ENCODE measurements around the gene OSBPL9.
A peak's percentile ranks its signal among the peaks of the same experiment; 100 is the strongest.

OSBPL9 gene, protein sequence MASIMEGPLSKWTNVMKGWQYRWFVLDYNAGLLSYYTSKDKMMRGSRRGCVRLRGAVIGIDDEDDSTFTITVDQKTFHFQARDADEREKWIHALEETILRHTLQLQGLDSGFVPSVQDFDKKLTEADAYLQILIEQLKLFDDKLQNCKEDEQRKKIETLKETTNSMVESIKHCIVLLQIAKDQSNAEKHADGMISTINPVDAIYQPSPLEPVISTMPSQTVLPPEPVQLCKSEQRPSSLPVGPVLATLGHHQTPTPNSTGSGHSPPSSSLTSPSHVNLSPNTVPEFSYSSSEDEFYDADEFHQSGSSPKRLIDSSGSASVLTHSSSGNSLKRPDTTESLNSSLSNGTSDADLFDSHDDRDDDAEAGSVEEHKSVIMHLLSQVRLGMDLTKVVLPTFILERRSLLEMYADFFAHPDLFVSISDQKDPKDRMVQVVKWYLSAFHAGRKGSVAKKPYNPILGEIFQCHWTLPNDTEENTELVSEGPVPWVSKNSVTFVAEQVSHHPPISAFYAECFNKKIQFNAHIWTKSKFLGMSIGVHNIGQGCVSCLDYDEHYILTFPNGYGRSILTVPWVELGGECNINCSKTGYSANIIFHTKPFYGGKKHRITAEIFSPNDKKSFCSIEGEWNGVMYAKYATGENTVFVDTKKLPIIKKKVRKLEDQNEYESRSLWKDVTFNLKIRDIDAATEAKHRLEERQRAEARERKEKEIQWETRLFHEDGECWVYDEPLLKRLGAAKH

DNA sequence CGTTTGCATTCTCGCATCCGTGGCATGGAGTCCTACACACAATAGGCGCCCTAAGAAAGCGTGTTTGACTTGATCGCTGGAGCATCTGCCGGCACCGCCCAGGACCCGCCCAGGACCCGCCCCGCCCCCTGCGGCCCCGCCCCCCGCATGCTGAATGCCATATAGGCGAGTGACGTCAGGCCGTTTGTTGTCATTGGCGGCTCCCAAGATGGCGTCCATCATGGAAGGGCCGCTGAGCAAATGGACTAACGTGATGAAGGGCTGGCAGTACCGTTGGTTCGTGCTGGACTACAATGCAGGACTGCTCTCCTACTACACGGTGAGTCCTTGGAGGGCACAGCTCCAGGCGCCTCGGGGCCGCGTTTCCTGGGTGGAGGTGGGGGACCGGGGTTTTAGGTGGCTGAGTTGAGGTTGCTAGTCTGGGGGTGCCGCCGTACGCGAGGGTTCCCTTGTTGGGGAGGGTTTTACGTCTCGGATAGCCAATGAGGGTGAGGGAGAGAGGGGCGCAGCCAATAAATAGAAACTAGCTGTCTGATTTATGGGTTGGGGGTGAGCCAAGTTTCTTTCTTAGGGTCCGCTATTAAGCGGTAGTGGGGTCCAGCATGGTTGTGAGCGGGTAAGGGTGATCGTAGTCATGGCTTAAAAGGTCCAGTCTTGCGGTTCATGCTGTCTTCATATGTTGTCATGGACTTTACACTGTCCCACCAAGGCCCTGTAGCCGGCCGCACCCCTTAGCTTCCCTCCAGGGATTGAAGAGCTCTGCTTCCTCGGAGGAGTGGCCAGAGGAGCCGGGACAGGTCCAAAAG lies at the start of gene OSBPL9:
OSBPL9 (plus strand) TSS at position 190 of the 806 bp plus-strand sequence; CDS start at position 209, 19 bp downstream.
- Histone ChIP-seq H3K27ac (ENCODE audit: extremely low read depth, low read depth, low read length) (peak within 1 kb of the TSS; percentile 80), H3K9me3 (ENCODE audit: control insufficient read depth, insufficient read depth, low read depth, low read length) (no peaks in the 10 kb centered on the region), H3K36me3 (ENCODE audit: control insufficient read depth in 2 of 2, insufficient read depth in 1 of 2, low read length in 2 of 2) (no peaks in the 10 kb centered on the region), H3K4me1 (ENCODE audit: control insufficient read depth, insufficient read depth, low read length) (peaks cover 19% of the 10 kb centered on the region), H3K4me3 (ENCODE audit: low read depth, low read length) (peak within 1 kb of the TSS; percentile 86)
- ChIA-PET POLR2A (interaction anchor here (0.6 to 1.2 kb wide), 4 partner anchors 31 to 438 kb away, joined by 3 to 5 read pairs (median 3); partner anchors contain the start of gene TXNDC12), CTCF (interaction anchor here (0.7 to 0.8 kb wide), 2 partner anchors 23 to 119 kb away, joined by 3 read pairs; no protein-coding TSS in a partner anchor)
- TF ChIP-seq ZNF133 (tag by site-specific recombination; IDR thresholded peaks at IDR 0.05) (no peak), ZIC2 (tag by site-specific recombination; IDR thresholded peaks at IDR 0.05) (0 out of 2 replicates have a peak, but pooled peaks have one; percentile 19), ZBTB8A (tag by site-specific recombination; IDR thresholded peaks at IDR 0.05) (peak; percentile 86), ZNF157 (tag by site-specific recombination; IDR thresholded peaks at IDR 0.05) (no peak), GLIS2 (tag by site-specific recombination; IDR thresholded peaks at IDR 0.05) (peak; percentile 85), SALL2 (tag by site-specific recombination; IDR thresholded peaks at IDR 0.05; ENCODE audit: borderline replicate concordance) (no peak), YY2 (tag by site-specific recombination; IDR thresholded peaks at IDR 0.05) (peak; percentile 93), ZFP69B (tag by site-specific recombination; IDR thresholded peaks at IDR 0.05) (peak; percentile 75; the same call in 1 of the 2 replicates), ZNF830 (tag by site-specific recombination; IDR thresholded peaks at IDR 0.05; ENCODE audit: low read depth) (no peak), YY1 (tag by site-specific recombination; IDR thresholded peaks at IDR 0.05) (peak; percentile 91; the same call in 1 of the 2 replicates), ZNF624 (tag by site-specific recombination; IDR thresholded peaks at IDR 0.05) (no peak), ZNF596 (tag by site-specific recombination; IDR thresholded peaks at IDR 0.05) (no peak), ZNF354C (tag by site-specific recombination; IDR thresholded peaks at IDR 0.05; ENCODE audit: borderline replicate concordance, low read depth) (no peak), ZBTB17 (tag by site-specific recombination; IDR thresholded peaks at IDR 0.05) (0 out of 2 replicates have a peak, but pooled peaks have one; percentile 29), SP2 (tag by site-specific recombination; IDR thresholded peaks at IDR 0.05) (peak; percentile 85), KLF16 (tag by site-specific recombination; IDR thresholded peaks at IDR 0.05) (peak; percentile 75), MZF1 (tag by site-specific recombination; IDR thresholded peaks at IDR 0.05; ENCODE audit: borderline replicate concordance) (no peak), ZEB2 (tag by site-specific recombination; IDR thresholded peaks at IDR 0.05) (no peak), ZNF514 (tag by site-specific recombination; IDR thresholded peaks at IDR 0.05) (no peak)
- TF ChIP-seq, protein P1, sequence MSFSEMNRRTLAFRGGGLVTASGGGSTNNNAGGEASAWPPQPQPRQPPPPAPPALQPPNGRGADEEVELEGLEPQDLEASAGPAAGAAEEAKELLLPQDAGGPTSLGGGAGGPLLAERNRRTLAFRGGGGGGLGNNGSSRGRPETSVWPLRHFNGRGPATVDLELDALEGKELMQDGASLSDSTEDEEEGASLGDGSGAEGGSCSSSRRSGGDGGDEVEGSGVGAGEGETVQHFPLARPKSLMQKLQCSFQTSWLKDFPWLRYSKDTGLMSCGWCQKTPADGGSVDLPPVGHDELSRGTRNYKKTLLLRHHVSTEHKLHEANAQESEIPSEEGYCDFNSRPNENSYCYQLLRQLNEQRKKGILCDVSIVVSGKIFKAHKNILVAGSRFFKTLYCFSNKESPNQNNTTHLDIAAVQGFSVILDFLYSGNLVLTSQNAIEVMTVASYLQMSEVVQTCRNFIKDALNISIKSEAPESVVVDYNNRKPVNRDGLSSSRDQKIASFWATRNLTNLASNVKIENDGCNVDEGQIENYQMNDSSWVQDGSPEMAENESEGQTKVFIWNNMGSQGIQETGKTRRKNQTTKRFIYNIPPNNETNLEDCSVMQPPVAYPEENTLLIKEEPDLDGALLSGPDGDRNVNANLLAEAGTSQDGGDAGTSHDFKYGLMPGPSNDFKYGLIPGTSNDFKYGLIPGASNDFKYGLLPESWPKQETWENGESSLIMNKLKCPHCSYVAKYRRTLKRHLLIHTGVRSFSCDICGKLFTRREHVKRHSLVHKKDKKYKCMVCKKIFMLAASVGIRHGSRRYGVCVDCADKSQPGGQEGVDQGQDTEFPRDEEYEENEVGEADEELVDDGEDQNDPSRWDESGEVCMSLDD (tag by site-specific recombination; IDR thresholded peaks at IDR 0.05), result peak; percentile 94
- TF ChIP-seq, protein P2, sequence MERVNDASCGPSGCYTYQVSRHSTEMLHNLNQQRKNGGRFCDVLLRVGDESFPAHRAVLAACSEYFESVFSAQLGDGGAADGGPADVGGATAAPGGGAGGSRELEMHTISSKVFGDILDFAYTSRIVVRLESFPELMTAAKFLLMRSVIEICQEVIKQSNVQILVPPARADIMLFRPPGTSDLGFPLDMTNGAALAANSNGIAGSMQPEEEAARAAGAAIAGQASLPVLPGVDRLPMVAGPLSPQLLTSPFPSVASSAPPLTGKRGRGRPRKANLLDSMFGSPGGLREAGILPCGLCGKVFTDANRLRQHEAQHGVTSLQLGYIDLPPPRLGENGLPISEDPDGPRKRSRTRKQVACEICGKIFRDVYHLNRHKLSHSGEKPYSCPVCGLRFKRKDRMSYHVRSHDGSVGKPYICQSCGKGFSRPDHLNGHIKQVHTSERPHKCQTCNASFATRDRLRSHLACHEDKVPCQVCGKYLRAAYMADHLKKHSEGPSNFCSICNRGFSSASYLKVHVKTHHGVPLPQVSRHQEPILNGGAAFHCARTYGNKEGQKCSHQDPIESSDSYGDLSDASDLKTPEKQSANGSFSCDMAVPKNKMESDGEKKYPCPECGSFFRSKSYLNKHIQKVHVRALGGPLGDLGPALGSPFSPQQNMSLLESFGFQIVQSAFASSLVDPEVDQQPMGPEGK (tag by site-specific recombination; IDR thresholded peaks at IDR 0.05), result peak; percentile 92
- TF ChIP-seq, protein P3, sequence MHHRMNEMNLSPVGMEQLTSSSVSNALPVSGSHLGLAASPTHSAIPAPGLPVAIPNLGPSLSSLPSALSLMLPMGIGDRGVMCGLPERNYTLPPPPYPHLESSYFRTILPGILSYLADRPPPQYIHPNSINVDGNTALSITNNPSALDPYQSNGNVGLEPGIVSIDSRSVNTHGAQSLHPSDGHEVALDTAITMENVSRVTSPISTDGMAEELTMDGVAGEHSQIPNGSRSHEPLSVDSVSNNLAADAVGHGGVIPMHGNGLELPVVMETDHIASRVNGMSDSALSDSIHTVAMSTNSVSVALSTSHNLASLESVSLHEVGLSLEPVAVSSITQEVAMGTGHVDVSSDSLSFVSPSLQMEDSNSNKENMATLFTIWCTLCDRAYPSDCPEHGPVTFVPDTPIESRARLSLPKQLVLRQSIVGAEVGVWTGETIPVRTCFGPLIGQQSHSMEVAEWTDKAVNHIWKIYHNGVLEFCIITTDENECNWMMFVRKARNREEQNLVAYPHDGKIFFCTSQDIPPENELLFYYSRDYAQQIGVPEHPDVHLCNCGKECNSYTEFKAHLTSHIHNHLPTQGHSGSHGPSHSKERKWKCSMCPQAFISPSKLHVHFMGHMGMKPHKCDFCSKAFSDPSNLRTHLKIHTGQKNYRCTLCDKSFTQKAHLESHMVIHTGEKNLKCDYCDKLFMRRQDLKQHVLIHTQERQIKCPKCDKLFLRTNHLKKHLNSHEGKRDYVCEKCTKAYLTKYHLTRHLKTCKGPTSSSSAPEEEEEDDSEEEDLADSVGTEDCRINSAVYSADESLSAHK (tag by site-specific recombination; IDR thresholded peaks at IDR 0.05), result peak; percentile 11; the same call in 1 of the 2 replicates
- TF ChIP-seq, protein P4, sequence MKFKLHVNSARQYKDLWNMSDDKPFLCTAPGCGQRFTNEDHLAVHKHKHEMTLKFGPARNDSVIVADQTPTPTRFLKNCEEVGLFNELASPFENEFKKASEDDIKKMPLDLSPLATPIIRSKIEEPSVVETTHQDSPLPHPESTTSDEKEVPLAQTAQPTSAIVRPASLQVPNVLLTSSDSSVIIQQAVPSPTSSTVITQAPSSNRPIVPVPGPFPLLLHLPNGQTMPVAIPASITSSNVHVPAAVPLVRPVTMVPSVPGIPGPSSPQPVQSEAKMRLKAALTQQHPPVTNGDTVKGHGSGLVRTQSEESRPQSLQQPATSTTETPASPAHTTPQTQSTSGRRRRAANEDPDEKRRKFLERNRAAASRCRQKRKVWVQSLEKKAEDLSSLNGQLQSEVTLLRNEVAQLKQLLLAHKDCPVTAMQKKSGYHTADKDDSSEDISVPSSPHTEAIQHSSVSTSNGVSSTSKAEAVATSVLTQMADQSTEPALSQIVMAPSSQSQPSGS (tag by site-specific recombination; IDR thresholded peaks at IDR 0.05; ENCODE audit: low read depth), result peak; percentile 95
- TF ChIP-seq, protein P5, sequence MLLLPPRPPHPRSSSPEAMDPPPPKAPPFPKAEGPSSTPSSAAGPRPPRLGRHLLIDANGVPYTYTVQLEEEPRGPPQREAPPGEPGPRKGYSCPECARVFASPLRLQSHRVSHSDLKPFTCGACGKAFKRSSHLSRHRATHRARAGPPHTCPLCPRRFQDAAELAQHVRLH (tag by site-specific recombination; IDR thresholded peaks at IDR 0.05), result peak; percentile 94

All from HEK293 (cell line).